ENCODE measurements around the gene GLIPR2. TPM values are rescaled to one million over a fixed set of nuclear protein-coding genes. Genes with fewer than 3 reads are reported as not detected.
"Not testable (repeated sequence)": the region's sequence is repeated elsewhere in the genome, so short reads cannot be mapped to it uniquely, and the experiment has no call there.

The GLIPR2 gene
- total RNA-seq, 1 donor from 2014 or later, result 6.3 TPM

DNA sequence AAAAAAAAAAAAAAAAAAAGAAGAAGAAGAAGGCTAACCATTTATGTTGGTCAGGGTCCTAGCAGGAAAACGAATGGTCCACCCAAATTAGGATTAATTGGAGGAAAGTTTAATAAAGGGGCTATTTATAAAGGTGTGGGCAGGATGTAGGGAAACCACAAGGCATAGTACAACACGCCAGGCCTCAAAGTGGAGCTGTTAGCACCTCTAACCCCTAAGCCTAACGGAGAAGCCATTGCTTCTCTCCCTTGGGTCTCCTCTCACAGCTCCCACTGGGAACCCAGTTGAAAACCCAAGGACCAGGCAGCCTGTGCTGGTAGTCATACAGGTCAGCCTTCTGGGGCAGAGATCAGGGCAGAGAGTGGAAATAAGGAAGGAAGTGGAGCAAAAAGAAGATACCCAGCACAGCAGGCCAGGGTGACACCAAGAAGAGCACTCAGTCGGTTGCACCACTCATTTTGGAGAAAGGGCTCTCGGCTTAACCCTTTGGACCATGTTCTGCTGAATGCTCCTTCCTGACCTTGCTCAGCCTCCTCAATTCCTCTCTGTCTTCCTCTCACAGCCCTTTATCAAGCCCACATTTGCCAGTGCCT is 8.8 kb upstream of the GLIPR2 start:
- DNase-seq (ENCODE audit: low spot score), result no peak
- H3K27me3 Mint-ChIP-seq (ENCODE audit: unreplicated experiment), result peaks cover 2% of the 10 kb centered on the region
- H3K9me3 Mint-ChIP-seq (ENCODE audit: unreplicated experiment), result no peaks in the 10 kb centered on the region
- no peaks in the 10 kb centered on the region for H3K4me1 Mint-ChIP-seq (ENCODE audit: unreplicated experiment)
- peaks cover 4% of the 10 kb centered on the region for H3K36me3 Mint-ChIP-seq (ENCODE audit: low read depth, unreplicated experiment)
- TF ChIP-seq, protein P1, sequence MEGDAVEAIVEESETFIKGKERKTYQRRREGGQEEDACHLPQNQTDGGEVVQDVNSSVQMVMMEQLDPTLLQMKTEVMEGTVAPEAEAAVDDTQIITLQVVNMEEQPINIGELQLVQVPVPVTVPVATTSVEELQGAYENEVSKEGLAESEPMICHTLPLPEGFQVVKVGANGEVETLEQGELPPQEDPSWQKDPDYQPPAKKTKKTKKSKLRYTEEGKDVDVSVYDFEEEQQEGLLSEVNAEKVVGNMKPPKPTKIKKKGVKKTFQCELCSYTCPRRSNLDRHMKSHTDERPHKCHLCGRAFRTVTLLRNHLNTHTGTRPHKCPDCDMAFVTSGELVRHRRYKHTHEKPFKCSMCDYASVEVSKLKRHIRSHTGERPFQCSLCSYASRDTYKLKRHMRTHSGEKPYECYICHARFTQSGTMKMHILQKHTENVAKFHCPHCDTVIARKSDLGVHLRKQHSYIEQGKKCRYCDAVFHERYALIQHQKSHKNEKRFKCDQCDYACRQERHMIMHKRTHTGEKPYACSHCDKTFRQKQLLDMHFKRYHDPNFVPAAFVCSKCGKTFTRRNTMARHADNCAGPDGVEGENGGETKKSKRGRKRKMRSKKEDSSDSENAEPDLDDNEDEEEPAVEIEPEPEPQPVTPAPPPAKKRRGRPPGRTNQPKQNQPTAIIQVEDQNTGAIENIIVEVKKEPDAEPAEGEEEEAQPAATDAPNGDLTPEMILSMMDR (IDR thresholded peaks at IDR 0.05; ENCODE audit: unreplicated experiment), result no peak
- H3K27ac Mint-ChIP-seq (ENCODE audit: unreplicated experiment), result no peak overlapping the region
- no peak overlapping the region for H3K4me3 Mint-ChIP-seq (ENCODE audit: unreplicated experiment)

DNA sequence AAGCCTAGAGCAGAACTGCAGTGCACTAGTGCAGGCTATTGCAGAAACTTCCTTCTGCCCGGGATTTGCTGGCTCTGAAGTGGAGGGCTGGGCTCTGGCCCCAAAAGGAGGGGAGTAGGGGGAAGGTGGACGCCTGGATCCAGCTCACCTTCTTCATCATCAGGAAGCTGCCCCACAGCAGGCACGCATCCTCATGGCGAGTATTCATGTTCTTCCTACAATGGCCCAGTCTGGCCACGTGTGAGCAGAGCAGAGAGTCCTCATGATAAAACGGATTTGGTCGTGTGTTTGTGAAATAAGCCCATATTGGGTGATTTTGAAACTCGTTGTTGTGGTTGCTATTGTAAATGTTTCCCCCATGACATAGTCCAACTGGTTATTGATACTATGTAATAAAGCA is 8.2 kb upstream of the GLIPR2 start:
- no peak for DNase-seq (ENCODE audit: low spot score)
- TF ChIP-seq, protein P1 (IDR thresholded peaks at IDR 0.05; ENCODE audit: unreplicated experiment), result no peak

DNA sequence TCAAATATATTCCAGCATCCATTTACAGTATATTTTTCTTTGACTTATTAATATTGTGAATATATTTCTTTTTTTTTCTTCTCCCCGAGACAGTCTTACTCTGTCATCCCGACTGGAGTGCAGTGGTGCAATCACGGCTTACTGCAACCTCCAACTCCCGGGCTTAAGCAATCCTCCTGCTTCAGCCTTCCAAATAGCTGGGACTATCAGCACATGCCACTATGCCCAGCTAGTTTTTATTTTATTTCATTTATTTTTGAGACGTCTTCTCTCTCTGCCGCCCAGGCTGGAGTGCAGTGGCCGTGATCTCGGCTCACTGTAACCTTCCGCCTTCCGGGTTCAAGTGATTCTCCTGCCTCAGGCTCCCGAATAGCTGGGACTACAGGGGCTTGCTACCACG is 7.4 kb upstream of the GLIPR2 start:
- Mint-ChIP-seq H3K27ac (ENCODE audit: unreplicated experiment) (no peak overlapping the region), H3K4me1 (ENCODE audit: unreplicated experiment) (no peaks in the 10 kb centered on the region), H3K27me3 (ENCODE audit: unreplicated experiment) (peaks cover 2% of the 10 kb centered on the region), H3K9me3 (ENCODE audit: unreplicated experiment) (no peaks in the 10 kb centered on the region), H3K4me3 (ENCODE audit: unreplicated experiment) (no peak overlapping the region), H3K36me3 (ENCODE audit: low read depth, unreplicated experiment) (no peaks in the 10 kb centered on the region)
- TF ChIP-seq, protein P1 (IDR thresholded peaks at IDR 0.05; ENCODE audit: unreplicated experiment), result no peak
- DNase-seq (ENCODE audit: low spot score), result no peak

More for the DNA sequence above, 8.2 kb upstream of the GLIPR2 start:
- Mint-ChIP-seq H3K9me3 (ENCODE audit: unreplicated experiment) (no peaks in the 10 kb centered on the region), H3K4me1 (ENCODE audit: unreplicated experiment) (no peaks in the 10 kb centered on the region), H3K27ac (ENCODE audit: unreplicated experiment) (no peak overlapping the region), H3K36me3 (ENCODE audit: low read depth, unreplicated experiment) (no peaks in the 10 kb centered on the region), H3K4me3 (ENCODE audit: unreplicated experiment) (no peak overlapping the region), H3K27me3 (ENCODE audit: unreplicated experiment) (peaks cover 2% of the 10 kb centered on the region)

DNA sequence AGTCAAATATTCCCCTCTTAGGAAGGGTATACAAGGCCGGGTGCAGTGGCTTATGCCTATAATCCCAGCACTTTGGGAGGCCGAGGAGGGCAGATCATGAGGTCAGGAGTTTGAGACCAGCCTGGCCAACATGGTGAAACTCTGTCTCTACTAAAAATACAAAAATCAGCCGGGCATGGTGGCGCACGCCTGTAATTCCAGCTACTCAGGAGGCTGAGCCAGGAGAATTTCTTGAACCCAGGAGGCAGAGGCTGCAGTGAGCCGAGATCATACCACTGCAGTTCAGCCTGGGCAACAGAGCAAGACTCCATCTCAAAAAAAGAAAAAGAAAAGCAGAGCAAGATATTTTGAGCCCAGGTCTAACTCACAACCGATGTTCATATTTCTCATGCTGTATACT is 4.9 kb upstream of the GLIPR2 start:
- H3K36me3 Mint-ChIP-seq (ENCODE audit: low read depth, unreplicated experiment); H3K4me1 Mint-ChIP-seq (ENCODE audit: unreplicated experiment); H3K4me3 Mint-ChIP-seq (ENCODE audit: unreplicated experiment); DNase-seq (ENCODE audit: low spot score); H3K9me3 Mint-ChIP-seq (ENCODE audit: unreplicated experiment); H3K27ac Mint-ChIP-seq (ENCODE audit: unreplicated experiment); H3K27me3 Mint-ChIP-seq (ENCODE audit: unreplicated experiment): not testable (repeated sequence)

DNA sequence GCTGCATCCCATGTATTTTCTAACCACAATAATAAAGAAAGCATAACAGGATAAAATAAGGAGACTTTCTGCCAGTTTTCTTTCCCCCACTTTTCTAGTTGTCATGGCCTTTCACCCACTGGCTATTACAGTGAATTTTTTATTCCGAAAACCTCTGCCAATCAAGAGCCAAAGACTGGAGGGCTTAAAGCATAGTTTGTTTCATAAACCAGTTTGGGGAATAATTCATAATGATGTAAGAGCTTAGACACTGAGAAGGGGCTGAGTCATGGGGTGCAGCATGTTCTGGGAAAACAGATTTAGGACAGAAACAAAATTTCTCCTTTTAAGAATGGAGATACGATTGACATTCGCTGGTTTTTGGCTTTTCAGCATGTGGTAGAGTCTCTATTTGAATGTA is 4.4 kb upstream of the GLIPR2 start:
- no peak overlapping the region for H3K27ac Mint-ChIP-seq (ENCODE audit: unreplicated experiment)
- no peak for DNase-seq (ENCODE audit: low spot score)
- H3K9me3 Mint-ChIP-seq (ENCODE audit: unreplicated experiment), result no peaks in the 10 kb centered on the region
- TF ChIP-seq, protein P1 (IDR thresholded peaks at IDR 0.05; ENCODE audit: unreplicated experiment), result no peak
- peaks cover 9% of the 10 kb centered on the region for H3K27me3 Mint-ChIP-seq (ENCODE audit: unreplicated experiment)
- peaks cover under 1% of the 10 kb centered on the region for H3K36me3 Mint-ChIP-seq (ENCODE audit: low read depth, unreplicated experiment)
- H3K4me1 Mint-ChIP-seq (ENCODE audit: unreplicated experiment), result peaks cover under 1% of the 10 kb centered on the region
- H3K4me3 Mint-ChIP-seq (ENCODE audit: unreplicated experiment), result no peak overlapping the region
